GM12864 (cell line): ENCODE data around the gene ATRN.

Experiments used
- DNase-seq: peaks from one replicate; pipeline ENCODE4 v3.0.0-alpha.2; 2011; ENCODE audit warnings: low read depth
- H3K4me3 ChIP-seq: 2 replicates; pipeline ENCODE4 v1.5.1; 2011; ENCODE audit warnings: mild to moderate bottlenecking, low read depth, low read length, control low read depth
- CTCF ChIP-seq: IDR thresholded peaks from 2 replicates; pipeline ENCODE4 v1.5.1; 2011; ENCODE audit warnings: low read depth, mild to moderate bottlenecking, moderate library complexity, low read length, control low read depth, inconsistent platforms; ENCODE audit errors: missing control alignments

The ATRN gene

GRCh38 chr20:3433744-3434143, 37.1 kb upstream of the ATRN start:
- no peak for TF ChIP-seq CTCF
- H3K4me3 ChIP-seq = no peak overlapping the region
- DNase-seq = no peak

- DNase-seq = no peak
- no peak overlapping the region for H3K4me3 ChIP-seq
- TF ChIP-seq CTCF = no peak
Observed at GRCh38 chr20:3434232-3434631, 36.6 kb upstream of the ATRN start.

GRCh38 chr20:3436864-3437574, 33.8 kb upstream of the ATRN start:
- H3K4me3 ChIP-seq = no peak overlapping the region
- no peak for DNase-seq
- TF ChIP-seq CTCF = no peak

GRCh38 chr20:3446779-3447178, 24.0 kb upstream of the ATRN start:
- no peak overlapping the region for H3K4me3 ChIP-seq
- no peak for DNase-seq
- no peak for TF ChIP-seq CTCF

- TF ChIP-seq CTCF = no peak
- no peak overlapping the region for H3K4me3 ChIP-seq
- DNase-seq = no peak
Observed at GRCh38 chr20:3447321-3447720, 23.5 kb upstream of the ATRN start.

- TF ChIP-seq CTCF = no peak
- H3K4me3 ChIP-seq = no peak overlapping the region
- no peak for DNase-seq
Observed at GRCh38 chr20:3449319-3449718, 21.5 kb upstream of the ATRN start.

- no peak for TF ChIP-seq CTCF
- H3K4me3 ChIP-seq = no peak overlapping the region
- DNase-seq = no peak
Observed at GRCh38 chr20:3452136-3452535, 18.7 kb upstream of the ATRN start.
